Uterus (tissue), 2 donors: ENCODE measurements around the gene IGSF3.
"Not testable (repeated sequence)": the region's sequence is repeated elsewhere in the genome, so short reads cannot be mapped to it uniquely, and the experiment has no call there.

Experiments used
- POLR2A ChIP-seq, 2 donors: fragments of 450-650 bp; IDR thresholded peaks; one replicate each; pipeline ENCODE4 v1.6.1; 2016; ENCODE audit warnings: antibody characterized with exemption in 2 of 2, mild to moderate bottlenecking in 1 of 2, moderate library complexity in 1 of 2
- TF ChIP-seq, protein P1 (sequence below), 4 experiments: fragments of 200-600 bp in 2 of 4; fragments of 450-650 bp in 2 of 4; sonication (generic) in 2 of 4; IDR thresholded peaks; one replicate each; pipeline ENCODE4 v1.5.1; 2016 to 2019; ENCODE audit warnings: antibody characterized with exemption in 4 of 4, mild to moderate bottlenecking in 2 of 4, moderate library complexity in 1 of 4

GRCh38 chr1:116631996-116632925 is 35.3 kb downstream of the IGSF3 start:
- TF ChIP-seq, protein P1, sequence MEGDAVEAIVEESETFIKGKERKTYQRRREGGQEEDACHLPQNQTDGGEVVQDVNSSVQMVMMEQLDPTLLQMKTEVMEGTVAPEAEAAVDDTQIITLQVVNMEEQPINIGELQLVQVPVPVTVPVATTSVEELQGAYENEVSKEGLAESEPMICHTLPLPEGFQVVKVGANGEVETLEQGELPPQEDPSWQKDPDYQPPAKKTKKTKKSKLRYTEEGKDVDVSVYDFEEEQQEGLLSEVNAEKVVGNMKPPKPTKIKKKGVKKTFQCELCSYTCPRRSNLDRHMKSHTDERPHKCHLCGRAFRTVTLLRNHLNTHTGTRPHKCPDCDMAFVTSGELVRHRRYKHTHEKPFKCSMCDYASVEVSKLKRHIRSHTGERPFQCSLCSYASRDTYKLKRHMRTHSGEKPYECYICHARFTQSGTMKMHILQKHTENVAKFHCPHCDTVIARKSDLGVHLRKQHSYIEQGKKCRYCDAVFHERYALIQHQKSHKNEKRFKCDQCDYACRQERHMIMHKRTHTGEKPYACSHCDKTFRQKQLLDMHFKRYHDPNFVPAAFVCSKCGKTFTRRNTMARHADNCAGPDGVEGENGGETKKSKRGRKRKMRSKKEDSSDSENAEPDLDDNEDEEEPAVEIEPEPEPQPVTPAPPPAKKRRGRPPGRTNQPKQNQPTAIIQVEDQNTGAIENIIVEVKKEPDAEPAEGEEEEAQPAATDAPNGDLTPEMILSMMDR (IDR thresholded peaks at IDR 0.05): not testable (repeated sequence)
- TF ChIP-seq POLR2A (IDR thresholded peaks at IDR 0.05): not testable (repeated sequence)
